ENCODE results near the gene TADA2B.
A peak's percentile ranks its signal among the peaks of the same experiment; 100 is the strongest.

The TADA2B gene

DNA sequence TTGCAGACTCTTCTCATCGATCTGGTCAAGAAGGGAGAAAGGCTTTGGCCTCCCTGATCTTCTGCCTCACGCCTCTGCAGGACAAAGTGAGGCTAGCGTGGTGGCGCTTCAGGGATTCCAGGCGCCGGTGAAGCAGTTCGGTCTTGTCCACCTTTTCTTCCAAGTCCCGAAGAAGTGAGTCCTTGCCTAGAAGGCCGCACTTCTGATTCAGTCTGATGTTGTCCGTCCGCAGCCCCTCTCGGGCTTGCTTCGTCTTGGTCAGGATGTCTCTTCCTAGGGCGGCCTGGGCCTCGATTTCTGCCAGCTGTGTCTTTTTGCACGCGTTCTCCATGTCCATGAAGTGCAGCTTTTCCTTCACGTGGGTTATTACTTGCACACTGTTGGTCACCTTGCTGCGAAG lies 1.9 kb upstream of the TADA2B start:
- no peak for DNase-seq (ENCODE audit: low spot score)

DNA sequence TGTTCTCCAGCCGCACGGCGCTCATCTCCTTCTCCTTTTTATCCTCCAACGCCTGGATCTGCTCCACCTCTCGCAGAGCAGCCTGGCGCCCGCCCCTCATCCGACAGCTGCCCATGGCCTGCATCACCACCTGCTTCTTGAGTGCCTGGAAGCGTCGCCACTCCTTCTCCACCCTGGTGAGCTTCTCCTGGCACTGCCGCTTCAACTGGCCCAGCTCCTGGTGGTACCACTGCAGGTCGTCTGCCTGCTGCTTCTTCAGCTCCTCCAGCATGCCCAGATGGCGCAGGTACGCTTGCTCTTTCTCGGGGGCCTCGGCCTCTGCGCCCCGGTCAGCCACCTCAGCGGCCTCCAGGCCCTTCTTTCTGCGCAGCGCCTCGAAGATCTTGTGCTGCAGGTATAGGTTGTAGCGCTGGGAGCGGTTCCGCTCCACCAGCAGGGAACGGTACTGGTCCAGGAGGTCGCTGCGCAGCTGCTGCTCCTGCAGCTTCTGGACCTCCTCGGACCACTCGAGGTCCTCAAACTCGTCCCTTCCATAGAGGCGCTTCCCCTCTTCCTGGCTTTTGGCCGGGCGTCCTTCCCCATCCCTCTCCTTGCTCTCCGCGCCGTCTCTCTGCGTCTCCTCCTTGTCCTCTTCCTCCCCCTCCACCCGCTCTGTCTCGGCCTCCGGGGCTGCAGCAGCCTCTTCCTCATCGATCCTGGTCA lies 1.2 kb upstream of the TADA2B start:
- DNase-seq (ENCODE audit: low spot score), result no peak

DNA sequence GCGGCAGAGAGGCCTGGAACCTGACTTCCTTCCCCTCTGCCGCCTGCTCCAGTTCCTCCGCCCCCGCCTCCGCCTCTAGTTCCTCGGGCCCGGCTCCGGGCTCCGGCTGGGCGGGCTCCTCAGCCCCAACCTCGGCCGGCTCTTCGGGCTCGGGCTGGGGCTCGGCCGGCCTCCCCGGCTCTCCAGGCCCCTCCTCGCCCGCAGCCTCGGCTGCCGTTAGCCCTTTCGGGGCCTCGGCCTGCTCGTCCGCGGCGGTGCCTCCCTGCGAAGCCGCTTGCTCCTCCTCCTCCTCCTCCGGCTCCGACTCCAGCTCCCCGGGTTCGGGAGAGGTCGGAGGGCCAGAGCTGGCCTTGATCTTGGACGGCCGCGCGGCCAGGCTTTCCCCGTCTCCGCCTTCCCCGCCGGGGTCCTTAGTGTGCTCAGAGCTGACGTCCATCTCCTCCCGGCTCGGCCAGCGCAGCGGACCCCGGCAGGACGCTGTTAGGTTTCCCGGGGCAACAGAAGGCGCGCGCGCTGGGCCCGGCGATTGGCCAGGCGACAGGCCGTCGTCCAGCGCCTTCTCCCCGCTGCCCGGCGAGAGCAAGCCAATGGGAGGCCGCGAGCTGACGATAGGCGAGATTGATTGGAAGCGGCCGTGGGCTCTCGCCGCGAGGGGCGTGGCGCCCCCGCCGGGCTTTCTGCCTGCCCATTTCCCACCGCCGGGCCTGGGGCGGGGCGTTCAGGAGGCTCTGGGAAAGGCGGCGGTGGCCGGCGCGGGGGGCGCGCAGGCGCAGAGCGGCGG lies 479 bp upstream of the TADA2B start:
- peak; percentile 98 for DNase-seq (ENCODE audit: low spot score)

DNA sequence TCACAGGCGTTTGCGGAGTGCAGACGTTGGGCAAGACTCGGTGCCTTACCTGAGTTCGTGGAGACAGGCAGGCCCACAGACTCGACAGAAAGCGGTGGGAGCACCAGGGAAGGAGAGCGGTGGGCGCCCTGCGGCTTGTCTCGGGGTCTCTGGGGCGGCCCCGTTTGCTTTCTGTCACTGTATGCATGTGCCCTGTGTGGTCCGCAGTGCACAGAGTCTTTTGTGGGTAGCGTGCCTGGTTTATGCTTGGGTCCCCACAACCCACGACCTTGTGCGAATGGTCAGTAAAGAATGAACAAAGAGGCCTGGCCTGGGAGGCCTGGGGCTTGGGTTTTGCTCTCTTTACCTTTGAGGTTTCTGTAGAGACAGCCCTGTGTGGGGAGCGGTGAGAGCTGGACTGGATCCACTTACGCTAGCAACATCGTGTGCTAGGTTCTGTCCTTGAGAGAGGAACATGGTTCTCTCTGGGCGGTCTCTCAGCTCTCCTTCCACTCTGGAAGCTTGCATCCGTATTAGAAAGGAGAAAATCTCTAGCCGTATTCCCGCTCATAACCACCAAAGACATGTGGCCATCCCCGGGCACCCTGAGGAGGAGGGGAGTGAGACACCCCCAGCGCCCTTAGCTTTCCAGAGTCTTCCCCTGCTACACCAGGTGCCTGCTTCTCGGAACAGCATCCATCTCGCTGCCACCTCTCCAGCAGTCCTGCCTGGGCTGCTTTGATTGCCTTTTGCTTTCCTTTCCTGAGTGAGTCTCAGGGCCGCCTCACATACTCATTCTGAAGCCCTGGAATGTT lies 1.2 kb downstream of the TADA2B start:
- DNase-seq (ENCODE audit: low spot score), result peak; percentile 30

DNA sequence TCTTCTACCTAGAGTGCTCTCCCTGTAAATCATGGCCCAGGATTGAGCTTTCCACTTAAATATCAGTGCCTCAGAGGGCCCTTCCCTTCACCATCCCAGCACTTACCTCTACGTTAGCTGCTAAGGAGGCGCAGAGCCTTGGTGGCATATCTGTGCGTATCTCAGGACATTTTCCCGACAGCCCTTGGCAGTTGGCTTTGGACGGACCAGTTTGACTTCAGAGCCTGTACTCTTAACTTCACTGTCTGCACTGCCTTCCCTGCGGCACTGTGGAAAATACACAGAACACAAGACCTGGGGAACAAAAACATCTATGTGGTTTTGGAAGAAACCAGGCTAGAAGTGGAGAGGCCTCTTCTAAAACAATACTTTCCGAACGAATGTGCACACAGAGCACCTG lies 2.4 kb downstream of the TADA2B start:
- no peak for DNase-seq (ENCODE audit: low spot score)

DNA sequence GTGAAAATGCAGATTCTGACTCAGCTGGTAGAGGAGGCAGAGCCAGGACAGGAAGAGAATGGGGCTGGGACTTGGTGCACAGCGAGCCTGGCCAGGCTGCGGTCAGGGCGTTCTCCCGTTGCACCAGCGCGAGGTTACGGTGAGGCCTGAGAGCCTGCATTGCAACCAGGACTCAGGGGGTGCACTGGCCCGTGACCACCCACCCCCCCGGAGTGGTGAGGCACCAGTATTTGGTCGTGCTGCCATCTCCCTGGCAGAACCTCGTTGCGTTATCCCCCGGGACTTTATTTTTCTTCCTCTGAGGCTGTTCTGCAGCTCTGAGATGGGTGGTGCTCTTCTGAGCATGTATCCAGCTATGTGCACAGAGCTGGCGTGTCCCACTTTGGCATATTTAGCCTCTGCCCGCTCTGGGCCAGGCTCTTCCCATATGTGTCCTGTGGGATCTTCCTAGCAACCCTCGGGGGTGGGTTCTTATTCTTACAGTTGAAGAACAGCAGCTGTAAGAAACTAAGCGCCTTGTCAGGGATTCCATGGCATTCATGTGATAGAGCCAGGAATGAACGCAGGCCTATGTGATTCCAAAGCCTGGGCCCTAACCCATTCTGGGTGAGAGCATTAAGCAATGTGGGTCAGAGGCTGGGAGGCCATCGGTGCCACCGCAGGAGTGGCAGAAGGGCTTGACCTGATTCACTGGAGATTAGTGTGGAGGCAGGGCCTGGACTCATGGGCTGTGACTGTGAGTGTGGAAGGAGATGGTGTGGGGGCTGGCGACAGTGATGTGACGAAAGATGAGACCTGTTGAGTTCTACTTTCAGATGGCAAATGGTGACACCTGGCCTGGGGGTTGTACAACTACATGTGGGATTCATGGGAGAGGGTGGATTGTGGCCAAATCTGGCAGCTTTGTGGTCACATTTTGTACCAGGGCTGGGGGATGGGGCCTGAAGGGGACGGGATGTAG lies 3.1 kb downstream of the TADA2B start:
- no peak for DNase-seq (ENCODE audit: low spot score)

DNA sequence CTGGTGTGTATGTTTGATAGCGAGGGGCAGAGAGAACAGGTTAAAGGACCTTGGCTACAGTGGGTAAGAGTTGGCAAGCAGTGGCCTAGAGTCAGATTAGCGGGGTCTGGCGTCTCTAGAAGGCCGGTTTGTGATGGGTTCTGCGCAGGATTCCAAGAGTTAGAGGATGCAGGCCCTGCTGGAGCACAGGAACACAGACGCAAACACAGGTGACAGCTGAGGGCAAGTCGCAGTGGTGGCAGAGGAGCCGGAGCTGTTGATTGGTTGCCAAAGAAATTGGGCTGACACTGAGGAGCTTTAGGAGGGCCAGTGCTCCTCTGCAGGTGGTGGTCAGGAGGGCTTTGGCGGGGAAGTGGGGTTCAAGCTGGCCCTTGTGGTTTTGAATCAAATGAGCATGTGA lies 3.8 kb downstream of the TADA2B start:
- DNase-seq (ENCODE audit: low spot score), result no peak

DNA sequence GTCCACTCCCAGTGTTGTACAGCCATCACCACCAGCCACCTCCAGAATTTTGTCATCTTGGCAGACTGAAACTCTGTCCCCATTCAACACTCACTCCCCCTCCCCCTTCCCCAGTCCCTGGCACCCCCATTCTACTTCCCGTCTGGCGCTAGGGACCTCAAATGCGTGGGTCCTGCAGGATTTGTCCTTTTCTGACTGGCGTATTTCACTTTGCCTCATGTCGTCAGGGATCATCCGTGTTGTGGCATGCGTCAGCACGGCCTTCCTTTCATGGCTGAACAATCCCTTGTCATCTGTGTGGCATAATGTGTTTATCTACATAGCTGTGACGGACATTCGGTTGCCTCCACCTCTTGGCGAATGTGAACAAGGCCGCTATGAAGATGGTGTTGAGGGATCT lies 5.5 kb downstream of the TADA2B start:
- DNase-seq (ENCODE audit: low spot score), result no peak

DNA sequence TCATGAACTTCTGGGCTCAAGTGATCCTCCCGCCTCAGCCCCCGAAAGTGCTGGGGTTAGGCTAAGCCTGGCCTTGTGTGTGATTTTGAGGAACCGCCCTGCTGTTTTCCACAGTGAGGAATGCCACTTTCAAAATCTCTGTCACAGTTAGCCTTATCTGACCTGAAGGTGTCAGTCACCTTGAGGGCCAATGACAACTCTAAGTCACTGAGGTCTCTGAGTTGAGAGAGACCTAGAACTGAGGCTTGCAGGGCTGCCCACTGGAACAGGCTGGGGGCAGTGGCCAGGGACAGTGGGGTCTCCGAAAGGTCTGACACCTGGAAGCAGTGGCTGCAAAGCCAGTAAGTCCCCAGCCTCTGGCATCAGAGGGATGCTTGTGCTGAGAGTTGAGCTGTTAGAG lies 6.1 kb downstream of the TADA2B start:
- no peak for DNase-seq (ENCODE audit: low spot score)

DNA sequence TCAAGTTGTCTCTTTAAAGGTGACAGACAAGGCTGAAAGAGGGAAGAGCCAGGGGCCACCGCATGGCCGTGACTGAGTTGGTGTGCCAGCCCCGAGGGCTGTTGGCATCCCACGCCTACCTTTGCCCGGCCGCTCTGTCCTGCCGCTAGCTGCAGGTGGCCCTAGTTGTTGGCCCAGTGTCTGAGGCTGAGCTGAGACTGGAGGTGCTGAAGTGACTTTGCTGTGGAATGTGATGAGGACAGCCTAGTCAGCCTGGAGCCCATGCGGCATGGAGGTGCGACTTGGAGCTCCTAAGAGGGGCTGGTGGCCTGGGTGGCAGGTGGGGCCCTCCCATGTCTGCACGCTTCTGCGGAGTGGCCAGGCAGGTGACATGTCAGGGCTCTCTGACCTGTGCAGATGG lies 6.6 kb downstream of the TADA2B start:
- DNase-seq (ENCODE audit: low spot score), result no peak

DNA sequence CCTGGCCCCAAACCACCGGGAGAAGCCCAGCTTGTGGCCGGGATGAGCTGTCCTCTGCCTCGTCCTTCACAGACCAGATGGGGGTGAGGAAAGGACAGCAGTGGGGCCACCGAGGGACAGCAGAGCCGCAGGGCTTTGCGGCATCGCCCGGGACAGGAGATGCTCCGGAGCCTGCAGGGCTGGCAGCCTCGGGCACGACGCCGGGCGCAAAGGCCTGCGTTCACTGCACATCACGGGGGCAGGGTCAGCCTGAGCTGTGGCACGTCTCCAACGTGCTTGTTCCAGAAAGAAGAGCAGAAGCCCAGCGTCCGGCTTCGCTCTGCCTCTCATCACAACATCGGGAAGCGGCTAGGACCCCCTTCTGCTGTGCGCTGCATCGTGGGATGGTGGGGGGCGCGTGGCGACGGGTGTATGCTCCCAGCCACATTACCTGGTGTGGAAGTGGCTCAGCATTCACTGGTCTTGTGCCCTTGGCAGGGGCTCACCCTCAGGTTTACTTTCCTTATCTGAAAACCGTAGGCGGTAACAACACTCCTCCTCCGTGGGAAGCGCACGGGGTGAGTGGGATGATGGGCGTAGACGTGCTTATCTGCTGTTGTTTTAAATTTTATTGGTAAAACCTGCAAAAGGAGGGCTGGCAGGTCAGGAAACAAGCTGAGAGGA lies 7.4 kb downstream of the TADA2B start:
- no peak for DNase-seq (ENCODE audit: low spot score)

DNA sequence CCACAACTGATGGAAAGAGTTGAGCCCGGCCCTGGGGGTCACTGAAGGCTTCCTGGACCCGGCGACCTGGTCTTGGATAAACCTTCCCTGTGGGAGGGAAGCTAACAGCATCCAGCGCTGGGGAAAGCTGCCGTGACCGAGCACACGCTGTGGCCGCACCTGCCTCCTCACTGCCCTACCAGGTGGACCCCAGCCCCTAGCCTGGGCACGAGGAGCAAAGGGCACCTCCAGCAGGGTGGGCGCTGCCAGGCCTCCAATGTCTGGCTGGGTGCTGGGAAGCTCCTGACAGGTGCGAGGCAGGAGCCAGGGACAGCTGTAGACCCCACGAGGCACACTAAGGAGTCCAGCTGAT lies 7.9 kb downstream of the TADA2B start:
- no peak for DNase-seq (ENCODE audit: low spot score)

DNA sequence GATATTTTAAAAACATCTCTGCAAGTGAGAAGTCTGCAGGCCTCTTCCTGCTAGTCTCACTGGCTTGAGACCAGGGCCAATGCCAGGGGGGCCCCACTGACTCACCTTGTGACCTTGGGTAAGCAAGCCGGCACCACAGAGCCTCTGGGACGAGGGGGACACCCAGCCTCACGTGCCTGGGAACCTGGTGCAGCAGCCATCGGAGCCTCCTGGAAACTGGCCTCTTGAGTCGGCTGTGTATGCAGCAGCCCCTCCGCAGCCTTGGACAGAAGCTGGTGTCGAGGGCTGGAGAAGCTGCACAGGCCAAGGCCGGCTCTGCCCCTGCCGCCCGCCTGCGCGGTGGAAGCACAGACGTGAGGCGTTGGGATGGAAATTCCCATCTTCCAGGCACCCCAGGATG lies 8.7 kb downstream of the TADA2B start:
- no peak for DNase-seq (ENCODE audit: low spot score)

DNA sequence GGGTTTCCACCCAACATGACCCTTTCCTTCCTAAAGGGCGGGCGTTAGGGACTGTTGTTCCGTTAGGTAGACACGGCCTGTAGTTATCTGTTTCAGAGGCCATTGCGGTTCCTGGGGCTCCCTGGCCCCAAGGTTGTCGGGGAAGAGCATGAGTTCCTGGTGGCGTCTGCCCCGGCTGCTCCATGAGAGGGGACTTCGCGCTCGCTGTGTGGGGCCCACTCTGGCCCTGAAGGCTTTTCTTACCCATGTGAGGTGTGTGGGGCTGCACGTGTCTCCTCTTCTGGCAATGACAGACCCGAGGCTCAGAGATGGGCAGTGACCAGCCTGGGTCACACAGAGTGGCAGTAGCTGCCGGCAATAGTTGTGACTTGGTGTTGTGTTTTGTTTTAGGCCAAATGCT lies 9.1 kb downstream of the TADA2B start:
- no peak for DNase-seq (ENCODE audit: low spot score)

DNA sequence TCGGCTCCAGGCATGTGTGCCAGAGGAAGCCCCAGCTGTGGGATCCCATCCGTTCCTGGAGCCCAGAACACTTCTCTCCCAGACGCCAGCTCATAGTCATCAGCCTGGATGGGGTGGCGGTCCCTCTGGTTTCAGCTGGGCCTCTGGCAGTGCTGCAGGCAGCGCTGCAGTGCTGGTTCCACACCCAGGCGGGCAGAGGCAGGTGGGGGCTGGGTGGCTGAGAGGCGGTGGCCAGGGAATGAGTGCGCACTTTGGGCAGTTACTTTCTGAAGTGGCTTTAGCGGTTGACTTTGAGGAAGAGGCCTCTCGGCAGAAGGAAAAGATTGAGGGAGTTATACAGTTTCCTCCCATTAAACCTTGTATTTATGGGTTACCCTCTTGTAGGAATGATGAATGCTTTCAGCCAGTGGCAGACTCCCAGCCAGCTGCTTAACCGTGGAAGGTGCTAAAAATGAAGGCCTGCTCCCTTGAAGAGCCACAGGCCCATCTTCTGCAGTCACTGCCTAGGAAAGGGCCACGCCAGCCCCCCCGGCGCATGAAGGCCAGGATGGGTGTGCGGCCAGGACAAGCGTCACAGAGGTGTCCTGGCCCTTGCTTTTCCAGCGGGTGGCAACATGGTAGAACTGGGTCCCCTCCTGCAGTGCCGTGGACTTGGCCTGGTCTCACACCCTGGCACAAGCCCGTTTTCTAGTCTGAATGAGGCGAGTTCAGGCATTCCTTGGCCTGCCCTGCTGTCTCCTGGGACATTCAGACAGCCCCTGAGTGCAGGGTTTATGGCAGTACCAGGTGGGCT lies 9.9 kb downstream of the TADA2B start:
- DNase-seq (ENCODE audit: low spot score), result no peak

DNA sequence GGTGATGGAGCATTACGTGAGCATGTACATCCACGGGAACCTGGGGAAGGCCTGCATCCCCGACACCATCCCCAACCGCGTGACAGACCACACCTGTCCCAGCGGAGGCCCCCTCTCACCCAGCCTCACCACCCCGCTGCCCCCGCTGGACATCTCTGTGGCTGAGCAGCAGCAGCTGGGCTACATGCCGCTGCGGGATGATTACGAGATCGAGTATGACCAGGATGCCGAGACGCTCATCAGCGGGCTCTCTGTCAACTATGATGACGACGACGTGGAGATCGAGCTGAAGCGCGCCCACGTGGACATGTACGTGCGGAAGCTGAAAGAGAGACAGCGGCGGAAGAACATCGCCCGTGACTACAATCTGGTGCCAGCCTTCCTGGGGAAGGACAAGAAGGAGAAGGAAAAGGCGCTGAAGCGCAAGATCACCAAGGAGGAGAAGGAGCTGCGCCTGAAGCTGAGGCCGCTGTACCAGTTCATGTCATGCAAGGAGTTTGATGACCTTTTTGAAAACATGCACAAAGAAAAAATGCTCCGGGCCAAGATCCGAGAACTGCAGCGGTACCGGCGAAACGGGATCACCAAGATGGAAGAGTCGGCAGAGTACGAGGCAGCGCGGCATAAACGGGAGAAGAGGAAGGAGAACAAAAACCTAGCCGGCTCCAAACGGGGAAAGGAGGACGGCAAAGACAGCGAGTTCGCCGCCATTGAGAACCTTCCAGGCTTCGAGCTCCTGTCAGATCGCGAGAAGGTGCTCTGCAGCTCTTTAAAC lies 11.1 kb downstream of the TADA2B start:
- DNase-seq (ENCODE audit: low spot score), result no peak

DNA sequence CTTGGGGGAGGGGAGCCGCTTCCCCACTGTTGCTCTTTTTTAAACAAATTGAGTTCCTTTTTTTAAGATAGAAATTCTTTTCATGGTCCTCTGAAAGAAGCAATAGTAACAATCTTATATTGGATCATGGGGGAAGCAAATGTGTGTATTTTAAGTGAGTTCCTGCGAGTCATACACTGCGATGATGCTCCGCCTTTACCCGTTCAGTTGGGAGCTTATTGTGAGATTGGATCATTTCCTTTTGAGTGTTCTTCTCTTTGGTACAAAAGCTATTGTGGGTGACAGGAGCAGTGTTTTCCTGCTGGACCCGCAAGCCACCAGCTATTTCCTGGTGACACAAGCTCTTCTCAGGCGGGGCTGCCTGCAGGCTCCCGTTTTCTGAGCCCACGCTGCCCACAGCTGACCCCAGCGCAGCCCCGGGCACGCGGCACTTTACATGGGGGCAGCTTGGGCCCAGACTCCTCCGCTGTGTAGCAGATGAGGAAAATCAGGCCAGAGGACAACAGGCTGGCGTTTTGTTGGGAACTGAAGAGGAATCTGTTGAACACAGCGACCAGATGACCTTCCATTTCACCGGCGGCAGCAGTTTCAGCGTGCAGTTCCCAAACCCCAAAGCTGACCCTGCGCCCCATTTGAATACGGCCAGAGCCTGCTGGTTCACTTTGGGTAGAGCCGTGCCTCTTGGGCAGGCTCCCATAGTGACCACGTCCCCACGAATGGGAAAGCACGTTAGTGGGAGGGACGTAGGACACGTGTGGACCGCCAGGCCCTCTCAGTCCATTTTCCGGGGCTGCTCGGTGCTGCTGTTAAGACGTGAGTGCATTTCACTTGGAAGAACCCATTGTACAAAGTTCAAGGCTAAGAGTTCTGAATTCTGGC lies 12.2 kb downstream of the TADA2B start:
- peak; percentile 40 for DNase-seq (ENCODE audit: low spot score)

DNA sequence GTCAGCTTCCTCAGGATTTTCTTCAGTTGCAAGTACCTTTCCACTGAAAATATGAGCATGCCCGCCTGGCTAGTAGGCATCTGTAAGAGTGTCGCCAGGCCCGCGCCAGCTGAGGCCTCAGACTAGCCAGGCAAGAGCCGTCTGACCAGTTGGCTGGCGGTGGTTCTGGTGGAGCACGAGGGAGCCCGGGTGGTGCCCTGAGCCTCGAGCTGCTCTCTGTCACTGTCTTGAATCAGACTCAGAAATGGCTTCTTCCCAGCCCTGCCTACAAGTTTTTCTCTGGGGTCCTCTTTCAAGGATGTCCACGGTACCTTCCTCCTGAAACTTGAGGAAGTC lies 12.8 kb downstream of the TADA2B start:
- no peak for DNase-seq (ENCODE audit: low spot score)

DNA sequence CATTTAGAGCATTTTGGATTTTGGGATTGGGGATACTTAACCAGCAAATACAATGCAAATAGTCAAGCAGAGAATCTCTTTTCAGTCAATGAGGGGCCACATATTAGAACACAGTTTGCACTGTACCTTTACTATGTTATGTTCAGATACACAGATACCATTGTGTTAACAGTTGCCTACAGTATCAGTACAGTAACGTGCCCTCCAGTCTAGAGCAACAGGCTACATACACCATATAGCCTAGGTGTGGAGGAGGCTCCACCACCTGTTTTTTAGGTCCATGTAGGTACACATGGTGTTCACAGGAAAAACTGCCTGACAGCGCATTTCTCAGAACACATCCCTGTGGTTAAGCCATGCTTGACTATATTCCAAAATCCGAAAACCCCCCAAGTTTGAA lies 15.6 kb downstream of the TADA2B start:
- DNase-seq (ENCODE audit: low spot score), result no peak
